ENCODE data around the gene SHISA8.
A peak's percentile ranks its signal among the peaks of the same experiment; 100 is the strongest.

Gene SHISA8

DNA sequence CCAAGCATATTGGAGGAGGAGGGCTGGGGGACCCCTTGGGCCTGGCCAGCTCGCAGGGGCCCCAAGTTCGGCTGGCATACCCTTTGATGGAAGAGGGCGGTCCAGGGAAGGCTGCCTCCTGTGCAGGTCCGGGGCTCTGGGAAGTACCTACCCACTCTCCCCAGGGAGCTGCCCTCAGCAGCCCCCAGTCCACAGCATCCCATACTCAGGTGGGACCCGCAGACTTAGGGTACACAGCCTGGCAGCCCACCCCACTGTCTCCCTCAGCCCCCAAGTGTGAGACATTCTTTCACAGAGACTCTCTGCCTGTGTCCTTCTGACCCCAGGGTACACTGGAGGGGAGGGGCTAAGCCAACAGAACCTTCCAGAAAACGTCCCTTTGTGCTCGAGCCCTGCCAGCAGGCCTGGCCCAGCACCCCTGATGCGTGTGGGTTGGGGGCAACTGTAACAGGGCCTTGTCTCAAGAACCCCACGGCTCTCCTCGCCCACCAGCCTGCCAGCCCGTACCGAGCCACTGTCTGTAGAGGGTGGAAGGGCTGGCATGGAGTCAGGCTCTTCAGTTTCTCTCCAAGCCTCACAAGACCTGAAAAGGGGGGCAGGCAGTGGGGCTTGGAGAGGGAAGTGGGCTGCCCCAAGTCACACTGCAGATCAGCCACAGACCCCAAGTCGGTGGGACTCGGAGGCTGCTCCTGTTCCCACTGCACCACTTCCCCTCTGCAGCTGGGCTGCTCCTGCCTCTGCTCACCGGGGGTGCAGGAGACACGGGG lies 18.7 kb upstream of the SHISA8 start:
- no peak for DNase-seq

DNA sequence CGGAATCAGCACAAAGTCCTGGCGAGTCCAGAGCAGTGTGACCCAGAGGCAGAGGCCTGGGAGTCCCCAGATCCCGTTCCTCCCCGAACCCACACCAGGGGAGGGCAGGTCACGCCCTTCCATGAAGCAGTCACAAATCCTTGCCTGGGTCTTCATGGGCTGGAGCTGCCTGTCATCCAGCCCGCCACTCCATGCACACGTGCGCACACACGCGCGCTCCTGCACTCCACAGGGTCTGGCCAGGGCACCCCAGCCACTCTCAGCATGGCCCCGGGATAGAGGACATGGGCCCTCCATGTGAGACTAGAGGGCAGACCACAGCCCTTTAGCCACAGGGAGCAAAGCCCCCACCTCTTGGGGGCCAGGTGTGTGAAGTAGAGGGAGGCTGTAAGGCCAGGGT lies 17.5 kb upstream of the SHISA8 start:
- no peak for DNase-seq

DNA sequence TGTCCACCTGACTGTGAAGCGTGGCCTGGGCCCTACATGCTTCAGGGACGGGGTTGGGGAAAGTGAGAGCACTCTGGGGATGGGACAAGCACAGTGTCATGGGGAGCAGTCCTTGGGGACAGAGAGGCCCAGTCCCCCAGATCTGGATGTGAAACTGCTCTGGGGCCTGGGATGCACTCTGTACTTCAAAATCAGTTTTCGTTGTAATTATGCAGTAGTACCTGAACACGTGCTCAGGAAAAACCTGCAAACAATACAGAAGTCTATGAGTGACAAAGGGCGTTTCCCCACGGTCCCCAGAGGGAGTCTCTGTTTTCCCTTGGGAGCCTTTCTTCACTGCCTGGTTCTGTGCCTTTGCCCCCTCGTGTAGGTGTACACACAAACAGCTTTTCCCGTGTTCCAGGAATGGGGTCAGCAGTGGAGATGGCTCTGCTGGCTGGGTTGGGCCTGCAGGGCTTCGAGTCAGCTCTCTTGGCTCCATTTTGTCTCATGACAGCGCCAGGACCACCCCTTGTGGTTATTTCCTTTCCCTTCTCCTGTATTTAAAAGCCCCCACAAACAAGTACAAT lies 16.9 kb upstream of the SHISA8 start:
- DNase-seq, result no peak

DNA sequence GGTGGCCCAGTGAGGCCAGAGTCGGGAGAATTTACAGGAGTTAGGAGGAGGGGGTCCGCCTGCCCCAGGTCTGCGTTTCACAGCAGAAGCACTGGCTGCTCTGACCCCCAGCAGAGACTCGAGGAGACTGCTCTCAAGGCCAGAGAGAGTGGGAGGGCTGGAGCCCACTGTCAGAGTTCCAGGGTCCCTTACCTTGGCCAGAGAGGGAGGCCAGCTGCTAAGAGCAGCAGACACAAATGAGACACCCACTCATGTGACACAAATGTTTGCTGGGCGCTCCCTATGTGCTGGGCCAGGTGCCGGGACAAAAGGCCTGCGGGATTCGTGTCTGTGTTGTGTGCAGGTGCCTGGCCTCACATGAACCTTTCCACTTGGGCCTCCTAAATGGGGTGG lies 14.5 kb upstream of the SHISA8 start:
- DNase-seq, result no peak

DNA sequence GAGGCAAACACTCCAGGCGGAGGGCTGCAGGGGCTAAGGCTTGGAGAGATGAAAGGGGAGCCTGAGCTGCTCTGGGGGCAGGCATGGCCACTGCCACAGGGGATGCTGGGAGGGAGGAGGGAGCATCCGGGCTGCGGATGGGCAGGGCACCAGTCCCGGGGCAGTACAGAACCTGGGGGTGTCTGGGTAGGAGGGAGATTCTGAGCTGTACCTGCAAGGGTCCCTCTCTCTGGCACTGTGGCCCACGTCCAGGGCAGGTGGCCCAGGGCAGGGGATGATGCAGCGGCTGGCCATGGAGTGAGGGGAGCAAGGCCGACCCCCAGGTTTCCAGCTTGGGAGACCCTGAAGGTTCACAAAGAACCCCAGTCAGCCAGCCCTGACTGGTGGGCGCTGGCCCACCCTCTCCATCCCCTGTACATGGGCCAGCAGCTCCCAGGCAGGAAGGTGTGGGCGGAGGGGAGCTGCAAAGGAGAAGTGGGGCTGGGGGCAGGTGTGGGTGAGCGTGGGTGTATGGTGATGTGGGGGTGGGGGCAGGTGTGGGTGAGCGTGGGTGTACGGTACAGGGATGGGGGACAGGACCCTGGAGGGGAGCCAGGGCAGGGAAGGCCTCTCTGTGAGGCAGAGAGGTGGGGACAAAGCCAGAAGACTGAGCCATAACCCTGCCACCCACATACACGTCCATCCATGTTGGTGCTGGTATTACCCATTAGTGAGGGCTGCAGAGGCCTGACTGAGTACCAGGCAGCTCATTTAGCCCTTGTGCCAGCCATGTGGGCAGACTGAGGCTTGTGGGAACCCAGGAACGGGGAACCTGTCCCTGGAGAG lies 13.9 kb upstream of the SHISA8 start:
- DNase-seq, result no peak

DNA sequence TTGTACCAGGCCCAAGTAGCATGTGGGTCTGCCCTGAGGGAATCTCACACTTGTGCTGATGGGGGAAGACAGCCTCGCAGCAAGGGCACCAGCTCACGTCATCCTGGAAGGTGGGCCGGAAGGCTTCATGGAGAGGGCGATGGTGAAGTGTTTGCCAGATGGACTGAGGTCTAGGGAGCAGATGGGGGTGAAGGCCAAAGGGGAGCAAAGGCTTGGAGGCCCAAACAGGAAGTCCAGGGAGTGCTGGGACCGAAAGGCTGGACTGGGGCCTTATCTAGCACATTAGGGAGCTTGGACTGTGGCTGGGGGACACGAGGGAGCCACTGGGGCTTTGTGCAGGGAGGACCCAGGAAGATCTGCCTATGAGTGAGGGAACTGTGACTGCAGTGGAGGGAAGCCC lies 12.9 kb upstream of the SHISA8 start:
- no peak for DNase-seq

DNA sequence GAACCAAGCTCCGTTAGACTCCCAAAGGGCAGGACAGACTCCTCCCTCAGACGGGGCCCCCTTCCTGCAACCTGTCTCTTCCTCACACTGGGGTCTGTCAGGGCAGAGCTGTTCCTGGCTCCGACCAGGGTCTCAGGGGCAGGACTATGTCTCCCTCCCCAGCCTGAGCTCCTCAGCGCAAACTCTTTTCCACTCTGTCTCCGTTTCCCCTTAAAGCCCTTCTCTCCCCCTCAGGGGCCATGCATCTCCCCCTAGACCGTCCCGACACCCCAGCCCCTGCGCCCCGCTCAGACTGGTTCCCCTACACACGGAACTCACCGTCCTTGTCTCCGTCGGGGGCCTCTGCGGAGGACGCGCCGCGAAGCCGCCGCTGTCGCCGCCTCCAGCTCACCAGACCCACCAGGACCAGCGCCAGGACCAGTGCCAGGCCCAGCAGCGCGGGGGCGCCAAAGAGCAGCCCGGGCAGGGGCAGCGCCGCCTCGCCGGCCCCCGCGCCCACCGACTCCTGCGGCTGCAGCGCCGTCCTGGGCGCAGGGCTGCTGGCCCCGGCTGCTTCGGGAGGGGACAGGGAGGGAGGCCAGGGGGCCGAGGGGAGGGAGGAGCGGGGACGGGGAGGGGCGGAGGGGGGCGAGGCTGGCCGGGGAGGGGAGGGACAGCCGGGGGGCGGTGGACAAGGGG lies 11.0 kb upstream of the SHISA8 start:
- peak; percentile 80 for DNase-seq

DNA sequence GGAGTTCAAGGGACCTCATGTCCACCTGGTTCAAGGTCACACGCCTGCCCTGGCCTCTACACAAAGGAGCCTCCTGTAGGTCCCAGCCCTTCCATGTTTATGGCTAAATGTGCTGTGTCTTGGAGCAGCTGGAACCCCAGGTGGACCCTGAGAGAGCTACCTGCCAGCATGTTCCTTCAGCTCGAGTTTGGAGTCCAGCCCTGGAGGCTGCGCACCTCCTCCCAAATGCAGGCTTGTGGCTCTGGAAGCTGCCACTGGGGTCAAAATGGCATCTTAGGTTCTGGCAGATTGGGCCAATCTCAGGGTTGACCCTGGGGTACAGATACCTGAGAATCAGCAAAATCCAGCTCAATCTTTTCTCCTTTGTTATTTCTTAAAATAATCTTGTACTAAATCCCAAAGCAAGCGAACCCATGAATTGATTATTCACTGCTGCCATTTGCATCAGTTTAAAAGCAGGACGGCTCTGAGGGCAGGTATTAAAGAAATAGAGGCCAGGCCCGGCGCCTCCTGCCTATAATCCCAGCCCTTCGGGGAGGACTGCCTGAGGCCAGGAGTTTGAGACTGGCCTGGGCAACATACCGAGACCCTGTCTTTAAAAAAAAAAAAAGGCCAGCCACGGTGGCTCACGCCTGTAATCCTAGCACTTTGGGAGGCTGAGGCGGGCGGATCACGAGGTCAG lies 8.9 kb upstream of the SHISA8 start:
- no peak for DNase-seq

DNA sequence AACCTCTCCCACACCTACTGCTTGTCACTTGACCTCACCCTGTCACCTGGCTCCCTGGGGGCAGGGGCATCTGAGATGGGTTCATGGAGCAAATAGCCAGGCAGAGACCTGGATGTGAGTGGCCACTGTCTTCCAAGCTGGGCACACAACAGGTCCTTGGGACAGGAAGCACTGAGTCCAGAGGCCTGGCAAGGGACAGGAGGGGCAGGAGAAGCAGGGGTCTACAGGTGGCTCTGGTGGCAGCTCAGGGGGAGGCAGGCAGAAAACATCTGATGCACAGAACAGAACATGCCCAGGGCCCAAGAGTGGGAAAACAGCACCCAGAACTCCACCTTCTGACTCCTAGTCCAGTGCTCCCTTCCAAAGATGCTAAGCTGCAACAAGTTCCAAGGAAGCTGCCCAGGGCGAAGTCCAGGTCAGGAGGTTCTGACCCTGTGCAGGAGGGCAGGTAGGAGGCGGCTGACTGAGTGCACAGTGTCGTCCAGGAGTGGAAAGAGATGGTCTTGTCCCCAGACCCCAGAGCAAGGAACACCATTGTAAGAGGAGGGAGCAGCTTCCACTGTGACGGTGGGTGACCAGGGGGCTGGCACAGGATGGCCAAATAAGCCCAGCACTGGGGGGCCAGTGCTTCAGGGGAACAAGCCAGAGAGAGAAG lies 8.2 kb upstream of the SHISA8 start:
- DNase-seq, result no peak

DNA sequence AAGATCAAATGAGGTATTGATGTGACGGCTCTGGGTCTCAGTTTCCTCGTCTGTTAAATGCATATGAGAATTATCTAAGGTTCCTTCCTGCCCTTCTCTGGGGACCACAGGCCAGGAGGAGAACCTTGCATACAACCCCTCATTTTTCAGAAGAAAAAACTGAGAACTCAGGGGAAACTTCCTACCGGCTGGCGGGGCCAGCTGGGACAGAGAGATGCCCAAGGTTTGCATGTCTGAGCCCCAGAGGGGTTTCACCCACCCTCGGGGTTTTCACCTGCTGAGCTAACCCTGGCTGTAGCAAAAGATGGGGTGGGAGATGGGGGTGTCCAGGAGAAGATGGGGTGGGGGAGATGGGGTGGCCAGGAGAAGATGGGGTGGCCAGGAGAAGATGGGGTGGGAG lies 7.5 kb upstream of the SHISA8 start:
- DNase-seq, result no peak

DNA sequence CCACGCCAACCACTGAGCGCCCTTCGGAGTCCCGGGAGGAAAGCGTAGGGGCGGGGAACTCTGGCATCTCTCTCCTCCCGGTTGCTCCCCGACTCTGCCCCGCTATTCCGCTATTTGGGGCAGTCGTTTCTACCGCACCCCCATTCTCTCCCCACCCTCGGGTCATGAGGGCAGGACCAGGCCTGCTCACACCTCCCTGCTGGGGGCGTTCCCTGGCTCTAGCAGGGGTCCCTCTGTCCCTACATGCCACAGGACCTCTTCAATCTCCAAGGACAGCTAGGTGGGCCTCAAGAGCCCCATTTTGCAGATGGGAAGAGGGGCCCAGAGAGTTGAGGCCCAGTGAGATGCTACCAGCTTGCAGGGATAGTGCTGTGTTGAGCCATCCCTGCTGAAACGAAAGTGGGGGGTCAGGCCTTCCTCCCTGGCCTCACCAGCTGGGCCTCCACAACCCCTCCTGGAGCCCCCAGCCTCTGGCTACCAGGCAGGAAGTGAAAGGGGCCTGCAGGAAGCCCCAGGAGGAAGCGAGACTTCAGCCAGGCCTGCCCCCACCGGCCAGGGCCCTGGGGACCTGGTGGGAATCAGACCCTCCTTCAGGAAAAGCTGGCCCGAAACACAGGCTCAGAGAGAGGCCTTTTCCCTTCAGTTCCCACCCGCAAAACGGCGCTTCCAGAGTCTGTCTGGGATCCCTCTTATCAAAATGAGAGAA lies 5.5 kb upstream of the SHISA8 start:
- DNase-seq, result no peak

DNA sequence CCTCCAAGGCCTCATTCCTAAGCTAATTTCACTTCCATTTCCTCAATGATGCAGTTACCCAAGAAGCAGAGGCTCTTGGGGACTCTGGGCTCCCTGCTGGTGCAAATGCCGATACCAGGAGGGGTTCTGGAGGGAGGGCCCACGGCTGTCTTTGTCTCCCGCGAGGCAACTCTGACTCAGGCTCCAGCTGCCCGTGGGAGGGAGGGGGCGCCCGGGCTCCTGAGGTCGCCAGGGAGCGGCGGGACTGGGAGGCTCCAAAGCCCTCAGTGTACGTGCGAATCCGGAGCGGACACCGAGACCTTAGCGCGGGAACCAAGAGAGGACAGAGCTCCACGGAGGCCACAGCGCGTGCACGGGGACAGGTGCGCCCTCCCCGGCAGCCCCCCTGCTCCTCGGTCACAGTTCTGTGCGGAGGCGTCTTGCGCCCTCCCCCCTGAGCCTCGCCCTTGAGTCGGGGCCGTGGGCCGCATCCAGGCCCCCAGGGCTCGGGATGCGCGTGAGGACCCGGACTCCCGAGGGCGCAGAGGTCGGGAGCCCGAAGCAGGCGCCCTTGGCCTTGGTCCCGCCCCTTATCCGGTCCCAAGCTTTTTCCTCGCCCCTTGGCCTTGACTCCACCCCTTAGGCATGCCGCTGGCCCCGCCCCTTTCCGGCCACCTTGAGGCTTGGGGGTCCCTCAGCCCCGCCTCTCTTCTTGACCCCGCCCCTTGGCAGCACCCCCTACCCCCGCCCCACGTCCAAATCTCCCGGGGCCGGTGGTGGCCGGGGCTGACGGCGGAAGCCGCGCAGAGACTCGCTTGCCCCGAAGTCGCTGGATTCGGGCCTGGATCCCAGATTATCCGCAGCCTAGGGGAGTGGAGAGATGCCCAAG lies 4.7 kb upstream of the SHISA8 start:
- DNase-seq, result peak; percentile 47

DNA sequence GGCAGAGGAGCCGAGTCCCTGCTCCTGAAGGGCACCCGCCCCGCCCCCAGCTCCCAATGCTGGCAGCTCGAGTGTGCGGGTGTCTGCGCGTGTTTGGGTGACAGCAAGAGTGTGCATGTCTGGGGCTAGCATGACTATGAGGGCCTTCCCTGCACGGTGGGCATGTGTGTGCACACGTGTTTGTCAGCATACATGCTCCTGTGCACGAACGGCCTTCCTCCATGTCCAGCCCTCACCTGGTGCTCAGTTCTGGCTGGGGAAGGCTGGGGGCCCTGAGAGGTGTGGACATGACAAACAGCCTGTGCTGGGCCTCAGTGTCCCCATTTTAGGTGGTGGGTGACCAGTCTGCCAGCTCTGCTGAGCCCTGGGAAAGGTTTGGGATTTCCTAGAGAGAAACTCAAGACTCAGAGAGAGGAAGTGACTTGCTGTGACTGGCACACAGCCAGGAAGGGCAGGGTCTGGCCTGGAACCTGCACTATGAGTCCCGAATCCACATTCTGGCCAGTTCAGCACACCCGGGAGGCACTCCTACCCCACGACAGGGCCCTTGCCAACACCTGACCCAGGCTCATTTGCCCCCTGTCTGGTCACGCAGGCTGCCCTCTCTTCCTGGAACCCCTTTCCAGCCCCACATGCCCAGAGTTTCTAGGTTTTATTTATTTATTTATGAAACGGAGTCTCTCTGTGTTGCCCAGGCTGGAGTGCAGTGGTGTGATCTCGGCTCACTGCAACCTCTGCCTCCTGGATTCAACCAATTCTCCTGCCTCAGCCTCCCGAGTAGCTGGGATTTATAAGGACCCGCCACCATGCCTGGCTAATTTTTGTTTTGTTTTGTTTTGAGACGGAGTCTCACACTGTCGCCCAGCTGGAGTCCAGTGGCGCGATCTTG lies 3.3 kb upstream of the SHISA8 start:
- DNase-seq, result no peak

DNA sequence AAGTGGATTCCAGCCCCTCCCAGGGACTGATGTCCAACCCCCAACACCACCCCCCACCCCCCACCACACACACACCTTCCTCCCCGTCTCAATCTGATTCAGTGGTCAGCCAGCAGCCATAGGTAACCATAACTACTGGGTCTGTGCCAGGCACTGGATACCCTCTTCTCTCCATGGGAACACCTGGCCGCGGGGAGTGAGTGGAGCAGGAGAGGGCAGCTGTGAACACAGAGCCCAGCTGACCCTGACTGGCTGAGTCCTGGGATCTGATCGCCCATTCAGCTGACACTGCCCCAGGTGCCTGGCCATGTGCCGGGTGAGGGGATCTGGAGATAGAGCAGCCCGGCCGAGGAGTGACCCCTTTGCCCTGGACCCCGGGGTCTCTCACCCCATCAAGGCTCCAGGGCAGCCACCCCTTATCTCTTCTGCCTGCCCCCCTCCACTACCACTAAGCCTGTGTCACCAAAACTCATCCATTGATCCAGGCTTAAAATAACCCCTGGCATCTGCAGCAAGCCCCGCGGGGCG lies 2.6 kb upstream of the SHISA8 start:
- DNase-seq, result no peak

DNA sequence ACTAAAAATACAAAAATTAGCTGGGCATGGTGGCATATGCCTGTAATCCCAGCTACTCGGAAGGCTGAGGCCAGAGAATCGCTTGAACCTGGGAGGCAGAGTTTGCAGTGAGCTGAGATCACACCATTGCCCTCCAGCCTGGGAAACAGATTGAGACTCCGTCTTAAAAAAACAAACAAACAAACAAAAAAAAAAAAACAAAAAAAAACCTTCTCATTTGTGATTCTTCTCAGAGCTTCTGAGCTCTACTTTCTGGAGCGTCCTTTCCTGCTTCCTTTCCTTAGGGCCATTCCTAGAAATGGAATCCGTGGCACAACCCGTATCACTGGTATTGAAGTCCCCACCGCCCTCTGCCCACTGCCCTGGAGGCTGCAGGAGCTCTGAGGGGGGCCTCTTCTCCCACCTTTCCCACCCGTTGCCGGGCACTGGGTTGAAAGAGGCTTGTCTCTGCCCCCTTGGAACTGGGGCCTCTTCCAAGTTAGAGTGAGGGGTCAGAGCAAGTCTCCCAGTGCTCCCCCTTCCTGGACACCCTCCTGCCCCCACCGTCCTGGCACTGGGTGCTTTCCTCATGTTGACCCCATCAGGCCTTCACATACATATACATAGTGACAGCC lies 2.0 kb upstream of the SHISA8 start:
- DNase-seq, result no peak

DNA sequence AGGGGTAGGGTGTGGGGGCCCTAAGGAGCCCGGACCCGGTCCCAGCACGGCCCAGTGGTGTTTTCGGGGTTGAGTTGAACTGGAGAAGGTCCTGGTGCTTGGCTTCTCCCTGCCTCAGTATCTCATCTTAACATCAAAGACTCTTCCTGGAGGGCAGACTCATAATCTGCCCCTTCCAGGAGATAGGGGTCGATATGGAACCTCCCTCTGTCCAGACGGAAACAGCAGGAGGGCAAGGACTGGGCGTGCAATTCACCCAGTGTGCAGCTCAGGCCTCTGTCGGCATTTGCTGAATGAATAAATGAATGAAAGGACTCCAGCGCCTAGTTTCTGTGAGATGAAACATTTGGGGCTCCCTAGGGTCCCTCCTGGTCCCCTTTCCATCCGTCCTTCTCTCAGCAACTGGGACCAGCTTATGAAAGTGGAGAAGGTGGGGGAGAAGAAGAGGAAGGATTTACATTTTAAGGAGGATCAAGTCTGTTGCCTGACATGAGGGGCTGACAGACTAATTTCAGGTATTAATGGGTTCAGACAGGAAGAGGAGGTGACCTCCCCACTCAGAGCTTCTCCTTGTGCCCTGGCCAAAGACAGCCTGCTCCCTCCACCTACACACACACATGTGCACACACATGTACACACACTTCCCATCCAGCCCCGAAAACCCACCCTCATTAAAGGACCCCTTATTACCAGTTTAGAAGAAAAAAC lies 1.1 kb upstream of the SHISA8 start:
- DNase-seq, result no peak

DNA sequence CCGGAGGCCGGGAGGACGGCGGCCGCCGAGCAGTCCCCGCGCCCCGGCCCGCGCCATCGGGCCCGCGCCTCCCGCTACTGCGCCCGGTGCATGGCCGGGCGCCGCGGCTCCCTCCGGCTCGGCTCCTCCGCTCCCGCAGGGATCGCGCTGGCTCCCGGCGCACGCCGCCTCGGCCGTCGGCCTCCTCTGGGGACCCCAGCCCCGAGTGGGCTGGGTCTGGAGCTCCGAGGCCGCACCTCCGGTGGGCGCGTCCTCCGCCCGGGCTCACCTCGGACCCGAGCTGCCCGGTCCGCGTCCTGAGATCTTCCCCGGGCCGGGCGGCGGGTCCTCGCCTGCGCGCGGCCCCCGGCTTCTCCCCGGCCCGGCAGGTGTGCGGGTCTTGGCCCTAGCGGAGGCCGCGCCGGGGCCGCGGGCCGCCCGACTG lies 251 bp downstream of the SHISA8 start:
- no peak for DNase-seq

Measured in activated CD4-positive, alpha-beta T cell treated with anti-CD3 and anti-CD28 coated beads, Interleukin-2, Interleukin-6, amounts not matched to agents 100 ng/mL and 50 ng/mL, durations not matched to agents 16 hours and 8 hours (primary cell).